Medulla oblongata (tissue), 1 donor: Measurements from ENCODE around the gene BTRC.
A peak's percentile ranks its signal among the peaks of the same experiment; 100 is the strongest.
"Not testable (repeated sequence)": the region's sequence is repeated elsewhere in the genome, so short reads cannot be mapped to it uniquely, and the experiment has no call there.

ENCODE experiments used
- DNase-seq: peaks from one replicate; pipeline ENCODE4 v3.0.0-alpha.2; 2015; ENCODE audit errors: extremely low spot score

The BTRC gene

DNA sequence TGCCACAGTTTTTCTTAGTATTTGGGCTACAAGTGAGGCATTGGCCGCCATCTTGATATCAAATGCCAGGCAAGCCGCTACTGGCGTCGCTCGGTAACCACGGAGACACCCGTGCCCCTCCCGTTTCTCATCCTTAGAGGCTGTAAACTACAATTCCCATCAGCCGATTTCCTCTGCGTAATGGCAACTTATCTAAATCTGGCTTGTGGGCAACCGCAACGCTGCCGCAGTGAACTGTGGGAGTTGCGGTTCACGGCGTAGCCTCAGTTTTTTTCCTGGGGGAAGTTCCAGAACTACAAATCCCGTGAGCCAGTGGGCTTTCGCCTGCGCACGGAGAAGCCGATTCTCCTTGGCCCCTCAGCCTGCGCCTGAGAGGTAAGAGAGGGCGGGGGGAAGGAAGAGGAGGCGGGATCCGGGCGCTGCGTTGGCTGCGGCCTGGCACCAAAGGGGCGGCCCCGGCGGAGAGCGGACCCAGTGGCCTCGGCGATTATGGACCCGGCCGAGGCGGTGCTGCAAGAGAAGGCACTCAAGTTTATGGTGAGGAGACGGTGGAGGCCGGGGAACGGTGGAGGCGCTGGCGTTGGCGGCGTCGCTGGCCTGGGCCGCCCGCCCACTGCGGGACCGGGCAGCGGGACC lies at the start of gene BTRC:
TSS of gene BTRC (plus strand) at position 474 of the 636 bp plus-strand sequence. CDS start at position 490, 16 bp downstream.
- DNase-seq = peak; percentile 100

DNA sequence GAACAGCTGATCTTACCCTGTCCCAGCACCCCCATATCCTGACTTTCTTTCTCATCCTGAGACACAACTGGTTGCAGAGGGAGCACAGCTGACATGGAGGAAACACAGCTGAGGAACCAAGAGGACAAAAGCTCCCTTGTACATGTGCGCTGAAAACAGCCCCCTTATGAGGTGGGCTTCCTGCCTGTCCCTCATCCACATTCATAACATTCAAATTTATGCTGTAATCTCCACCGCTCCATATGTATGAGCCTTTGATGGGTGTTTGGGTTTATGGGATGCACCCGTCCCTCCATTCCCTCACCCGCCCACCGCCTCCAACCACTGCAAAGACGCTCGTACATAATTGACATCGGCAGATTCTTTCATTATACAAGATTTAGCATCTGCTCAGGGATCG lies 49.6 kb upstream of the BTRC start:
- DNase-seq = peak; percentile 31

DNA sequence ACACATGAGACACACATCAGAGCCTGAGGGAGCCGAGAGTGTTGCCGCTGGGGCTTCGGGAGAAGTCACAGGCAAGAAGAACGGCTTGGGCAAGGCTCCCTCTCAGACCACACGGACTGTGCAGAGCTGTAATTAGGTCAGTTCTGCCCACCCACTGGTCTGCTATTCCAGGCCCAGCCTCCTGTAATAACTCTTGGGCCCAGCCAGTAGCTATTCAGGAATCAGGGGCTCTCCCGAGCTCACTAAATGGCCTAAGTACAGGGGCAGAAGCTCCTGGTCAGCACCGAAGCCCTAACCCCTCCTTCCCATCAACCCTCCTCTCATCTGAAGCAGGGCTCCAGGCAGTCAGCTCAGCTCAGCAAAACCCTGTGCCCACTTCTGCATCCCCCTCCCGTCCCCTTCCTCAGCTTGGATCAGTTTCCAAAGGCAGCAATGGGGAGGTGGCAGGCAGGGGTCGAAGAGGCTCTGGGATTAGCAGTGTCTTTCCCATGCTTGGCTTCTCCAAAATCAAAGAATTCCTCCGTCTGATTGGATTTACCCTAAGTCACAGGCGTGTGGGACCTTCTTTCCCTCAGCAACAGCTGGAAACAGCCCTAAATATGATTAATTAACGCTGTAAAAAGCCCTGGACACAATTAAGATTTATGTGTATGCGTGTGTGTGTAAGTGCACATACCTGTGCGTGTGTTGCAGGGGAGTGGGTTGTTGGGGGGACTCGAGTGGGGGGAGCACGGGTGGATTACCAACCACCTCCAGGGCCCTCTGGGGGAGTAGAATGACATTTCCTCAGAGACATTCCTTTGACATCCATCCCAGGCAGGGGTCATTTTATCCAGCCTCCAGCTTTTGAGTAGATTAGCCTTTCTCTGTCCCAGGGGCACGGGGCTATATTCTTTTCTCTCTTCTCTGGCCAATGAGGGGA lies 48.4 kb upstream of the BTRC start:
- DNase-seq = no peak

DNA sequence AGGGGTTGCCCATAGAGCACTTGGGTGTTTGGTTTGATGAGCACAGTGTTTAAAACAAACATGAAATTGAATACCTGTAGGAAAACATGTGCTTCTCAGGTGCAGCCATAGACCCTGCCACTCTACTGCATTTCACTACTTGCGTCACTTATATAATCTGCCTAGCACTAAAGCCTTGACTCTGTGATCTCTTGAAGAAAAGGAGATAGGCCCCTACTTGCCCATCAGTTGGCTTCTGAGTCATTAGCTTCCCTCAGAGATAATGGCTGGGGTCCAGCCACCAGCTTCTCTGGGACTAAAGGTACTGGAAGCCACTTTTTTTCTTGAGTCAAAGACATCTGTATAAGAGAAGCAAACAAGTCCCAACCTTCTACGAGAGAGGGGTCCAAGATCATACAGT lies 45.9 kb upstream of the BTRC start:
- no peak for DNase-seq

DNA sequence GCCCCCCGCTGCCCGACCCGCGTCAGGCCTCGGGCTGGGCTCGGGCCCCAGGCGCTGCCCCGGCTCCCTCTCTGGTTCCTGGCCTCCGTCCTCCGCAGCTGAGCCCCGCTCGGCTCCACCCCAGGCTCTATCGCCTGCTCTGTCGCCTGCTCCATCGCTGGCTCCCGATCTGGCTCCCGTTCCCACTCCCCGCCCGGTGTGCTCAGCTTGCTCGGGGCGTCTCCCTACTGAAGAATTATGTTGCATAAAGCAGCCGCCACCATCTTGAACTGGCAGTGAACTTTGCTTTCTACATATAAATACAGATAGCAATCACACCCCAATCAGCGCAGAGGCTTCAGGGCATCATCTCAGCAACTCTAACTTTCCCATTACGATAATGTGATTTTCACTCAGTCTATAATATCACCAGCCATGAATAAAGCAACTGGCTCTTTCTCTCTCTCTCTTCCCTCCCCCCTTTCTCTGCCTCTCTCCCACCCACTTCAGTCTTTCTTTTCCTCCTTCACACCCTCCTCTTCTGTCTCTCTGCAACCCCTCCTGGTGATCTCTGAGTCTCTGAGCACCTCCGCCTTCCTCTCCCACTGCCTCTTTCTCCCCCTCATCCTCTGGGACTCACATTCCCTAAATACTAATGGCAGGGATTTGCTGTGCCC lies 43.3 kb upstream of the BTRC start:
- no peak for DNase-seq

DNA sequence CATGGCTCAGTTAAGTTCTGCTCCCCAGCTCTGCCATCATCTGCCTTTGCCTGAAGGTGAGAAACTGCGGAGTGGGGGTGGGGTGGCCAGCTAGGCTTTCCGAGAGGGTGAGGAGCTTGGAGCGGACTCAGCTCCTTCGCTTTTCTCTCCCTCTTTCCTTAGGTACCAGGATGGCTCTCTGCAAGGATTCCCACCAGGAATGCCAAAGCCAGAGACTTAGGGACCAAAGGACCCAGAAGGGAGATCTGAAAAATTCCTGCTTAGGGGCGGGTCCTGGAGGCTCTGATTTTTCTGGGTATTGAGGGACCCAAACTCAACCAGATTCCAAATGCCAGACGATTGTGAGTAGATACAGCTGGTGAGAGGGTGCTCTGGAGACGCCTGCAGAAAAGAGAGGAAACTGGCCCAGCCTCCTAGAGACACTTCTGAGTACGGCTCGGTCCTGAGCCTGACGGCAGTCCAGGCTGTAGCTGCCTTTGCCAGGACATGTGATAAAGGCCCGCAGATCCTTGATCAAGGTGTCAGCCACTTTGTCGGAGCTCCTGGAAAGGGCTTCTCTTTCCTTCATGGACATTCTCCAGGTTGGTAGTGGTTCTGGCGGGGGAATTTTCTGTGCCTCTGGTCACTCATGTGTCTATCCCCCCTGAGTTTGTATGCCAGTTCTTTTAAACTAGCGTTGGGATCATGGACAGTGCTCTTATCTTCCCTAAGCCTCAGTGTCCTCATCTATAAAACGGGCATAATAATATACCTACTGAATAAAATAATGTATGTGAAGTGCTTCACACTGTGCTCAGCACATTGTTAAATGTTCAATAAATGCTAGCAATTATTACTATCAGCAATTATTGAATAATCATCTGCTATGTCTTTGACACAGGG lies 42.5 kb upstream of the BTRC start:
- DNase-seq = no peak

DNA sequence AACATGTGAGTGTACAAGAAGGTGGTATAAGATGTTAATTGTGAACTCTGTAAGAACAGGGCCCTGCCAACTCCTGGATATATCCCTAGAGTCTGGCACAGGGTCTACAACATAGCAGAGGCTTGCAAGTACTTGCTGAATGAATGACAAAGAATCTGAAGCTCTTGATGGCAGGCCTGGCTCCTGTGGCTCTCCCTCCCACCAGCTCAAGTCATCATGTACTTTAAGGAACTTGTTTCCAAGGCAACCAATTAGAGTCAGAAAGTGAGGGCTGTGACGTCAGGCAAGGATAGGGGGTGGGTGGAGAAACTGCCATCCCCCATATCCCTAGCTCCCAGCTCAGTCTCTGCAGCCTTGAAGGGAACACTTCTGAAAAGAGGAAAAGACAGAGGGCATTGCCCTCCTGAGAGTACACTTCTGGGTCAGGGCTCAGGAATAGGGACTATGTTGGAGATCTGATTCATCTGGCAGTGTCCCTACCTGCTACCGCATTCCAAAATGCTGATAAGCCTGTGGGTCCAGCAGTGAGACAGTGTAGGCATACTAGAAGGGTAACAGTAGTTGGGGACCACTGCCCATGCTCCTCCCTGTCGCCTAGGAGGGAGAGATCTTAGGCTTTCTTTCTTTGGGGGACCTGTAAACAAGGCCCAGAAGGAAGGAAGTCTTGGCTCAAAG lies 34.6 kb upstream of the BTRC start:
- no peak for DNase-seq

DNA sequence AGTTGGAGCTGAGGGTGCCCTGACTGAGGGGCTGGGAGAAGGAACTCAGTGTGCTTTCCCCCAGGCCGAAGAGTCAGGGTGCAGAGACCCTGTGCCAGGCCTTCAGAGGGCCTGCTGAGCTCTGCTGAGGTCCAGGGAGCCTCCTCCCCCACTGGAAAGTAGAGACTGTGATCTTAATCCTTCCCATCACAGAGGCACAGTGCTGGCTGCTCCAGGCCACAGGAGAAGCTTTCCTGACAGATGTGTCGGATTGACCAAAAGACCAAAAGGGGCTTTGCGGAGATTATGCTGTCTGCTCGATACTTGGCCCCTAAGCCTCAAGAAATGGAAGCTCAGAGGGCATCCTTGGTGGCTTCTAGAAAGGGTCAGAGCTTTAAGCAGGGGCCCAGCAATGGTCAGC lies 32.9 kb upstream of the BTRC start:
- no peak for DNase-seq

DNA sequence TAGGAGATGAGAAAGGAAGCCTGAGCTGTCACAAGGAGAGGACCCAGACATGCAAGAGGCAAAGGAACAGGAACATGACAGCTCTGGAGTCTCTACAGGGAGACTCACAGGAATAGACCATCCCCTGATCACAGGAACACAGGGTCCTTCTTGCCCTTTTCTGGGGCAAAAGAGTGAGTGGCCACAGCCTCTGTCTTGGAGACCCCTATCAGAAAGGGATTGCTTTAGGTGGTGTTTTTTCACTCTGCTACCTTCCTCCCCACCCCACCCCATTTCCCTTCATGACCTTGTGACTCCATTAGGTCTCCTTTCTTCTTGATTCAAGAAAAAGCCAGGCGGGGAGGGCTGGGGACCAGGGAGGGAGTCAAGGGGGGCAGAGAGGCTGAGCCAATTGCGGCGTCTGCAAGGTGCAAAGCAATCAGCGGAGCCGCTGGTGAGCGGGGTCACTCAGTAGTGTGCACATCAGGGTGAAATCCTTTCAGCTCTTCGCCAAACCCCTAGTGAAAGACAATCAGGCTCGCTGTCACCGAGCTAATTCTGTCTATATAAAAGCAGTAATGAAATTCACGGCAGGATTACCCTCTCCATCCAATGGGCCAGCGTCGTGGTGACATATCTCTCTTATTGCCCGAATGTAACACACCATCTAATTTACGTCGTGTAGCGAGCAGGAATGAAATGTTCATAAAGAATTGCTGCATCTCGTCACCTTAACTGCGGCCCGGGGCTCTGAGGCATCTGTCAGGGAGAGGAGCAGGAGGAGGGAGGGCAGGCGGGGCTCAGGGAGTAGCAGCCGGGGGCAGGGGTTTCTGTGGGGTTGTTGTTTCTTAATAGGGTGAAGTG lies 31.5 kb upstream of the BTRC start:
- no peak for DNase-seq

DNA sequence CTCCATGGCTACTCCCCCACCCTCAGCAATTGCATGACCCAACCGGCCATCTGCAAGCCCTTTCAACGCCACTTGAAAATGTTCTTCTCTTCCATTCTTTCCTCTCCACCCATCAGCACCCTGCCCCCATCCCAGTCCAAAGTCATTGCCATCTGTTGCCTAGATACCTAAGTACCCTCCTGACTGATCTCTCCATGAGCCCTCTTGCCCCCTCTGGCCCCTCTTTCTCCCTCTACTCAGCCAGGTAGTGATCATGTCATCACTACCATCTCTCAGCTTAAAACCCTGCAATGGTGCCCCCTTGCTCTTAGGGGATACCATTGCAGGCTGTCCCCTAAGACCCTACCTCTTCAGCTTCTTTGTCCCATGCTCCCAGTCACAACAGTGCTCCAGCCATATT lies 30.5 kb upstream of the BTRC start:
- DNase-seq = no peak

DNA sequence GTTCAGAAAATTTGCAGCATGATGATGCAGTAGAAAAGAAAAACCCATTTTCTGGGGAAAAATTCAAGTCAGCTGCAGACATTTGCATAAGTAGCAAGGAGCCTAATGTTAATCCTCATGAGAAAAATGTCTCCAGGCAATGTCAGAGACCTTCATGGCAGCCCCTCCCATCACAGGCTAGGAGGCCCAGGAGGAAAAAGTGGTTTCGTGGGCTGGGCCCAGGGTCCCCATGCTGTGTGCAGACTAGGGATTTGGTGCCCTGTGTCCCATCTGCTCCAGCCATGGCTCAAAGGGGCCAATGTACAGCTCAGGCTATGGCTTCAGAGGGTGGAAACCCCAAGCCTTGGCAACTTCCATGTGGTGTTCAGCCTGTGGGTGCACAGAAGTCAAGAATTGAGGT lies 26.5 kb upstream of the BTRC start:
- not testable (repeated sequence) for DNase-seq

DNA sequence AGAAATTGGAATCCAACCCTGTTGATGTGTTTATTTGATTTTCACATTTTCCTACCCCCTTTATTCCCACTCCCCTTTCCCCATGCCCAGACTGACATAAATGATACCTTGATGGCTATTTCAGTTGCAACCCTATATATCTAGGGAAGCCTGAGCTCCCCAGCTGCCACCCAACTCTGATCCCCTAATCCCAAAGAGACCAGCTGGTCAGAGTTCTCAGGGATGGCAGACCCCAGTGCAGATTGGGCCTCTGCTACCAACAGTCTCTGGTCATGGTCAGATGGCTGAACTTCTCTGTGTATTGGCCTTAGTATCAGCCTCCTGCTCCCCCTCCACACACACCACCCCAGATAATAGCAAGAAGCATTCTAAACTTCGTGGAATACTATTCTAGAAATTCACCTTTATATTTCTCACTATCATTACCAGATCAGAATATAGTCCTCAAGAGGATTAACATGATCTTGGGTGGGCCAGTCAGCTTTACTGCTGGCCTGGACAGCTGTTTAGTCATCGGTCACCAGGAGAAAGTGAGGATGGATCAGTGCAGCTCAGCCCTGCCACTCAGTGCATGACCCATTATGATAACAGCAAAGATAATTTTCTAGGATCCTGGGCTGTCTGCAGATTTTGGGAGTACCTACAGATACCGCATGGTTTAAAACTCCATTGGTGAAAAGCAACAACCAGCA lies 24.5 kb upstream of the BTRC start:
- DNase-seq = no peak

DNA sequence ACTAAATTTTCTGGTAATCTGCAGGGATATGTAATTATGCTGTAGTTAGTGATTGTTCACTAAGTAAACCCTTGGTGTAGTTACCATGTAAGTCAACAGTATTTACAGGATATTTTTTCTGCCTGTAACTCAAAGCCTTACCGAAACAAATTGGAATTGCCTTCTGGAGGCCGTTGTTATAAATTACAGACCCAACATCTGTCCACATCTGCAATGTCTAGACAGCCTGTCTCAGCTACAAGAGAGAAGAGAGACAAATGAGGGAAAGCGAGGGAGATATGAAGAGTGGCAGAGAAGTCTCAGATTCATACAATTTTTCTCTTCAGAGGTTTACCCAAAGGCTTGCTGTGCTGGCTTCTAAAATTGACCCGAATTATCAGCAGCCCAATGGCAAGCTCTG lies 23.7 kb upstream of the BTRC start:
- no peak for DNase-seq

DNA sequence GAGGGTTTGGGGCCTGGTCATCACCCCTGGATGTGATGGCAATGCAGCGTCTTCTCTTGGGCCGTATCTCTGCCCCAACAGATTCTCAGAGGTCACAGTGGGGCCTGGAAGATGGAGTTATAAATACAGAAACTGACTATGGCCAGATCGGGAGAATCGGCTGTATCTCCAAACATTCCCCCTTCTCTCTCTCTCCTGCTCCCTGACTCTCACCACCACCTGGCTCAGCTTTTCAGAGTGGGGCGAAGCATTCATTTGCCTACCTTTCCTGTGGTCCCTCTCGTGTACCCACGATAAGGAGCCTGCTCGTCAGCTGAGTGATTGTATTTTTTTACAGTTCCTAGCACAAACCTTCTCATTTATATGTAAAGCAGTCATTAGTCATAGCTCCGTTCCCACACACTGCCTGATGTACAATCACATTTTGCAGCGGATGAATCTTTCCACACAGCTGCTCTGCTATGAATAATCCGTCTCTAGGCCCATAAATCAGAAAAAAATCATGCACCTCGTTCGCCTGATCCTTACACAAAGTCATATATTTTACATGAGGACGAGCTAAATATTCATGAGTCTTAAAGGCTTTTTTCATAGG lies 23.2 kb upstream of the BTRC start:
- DNase-seq = no peak

DNA sequence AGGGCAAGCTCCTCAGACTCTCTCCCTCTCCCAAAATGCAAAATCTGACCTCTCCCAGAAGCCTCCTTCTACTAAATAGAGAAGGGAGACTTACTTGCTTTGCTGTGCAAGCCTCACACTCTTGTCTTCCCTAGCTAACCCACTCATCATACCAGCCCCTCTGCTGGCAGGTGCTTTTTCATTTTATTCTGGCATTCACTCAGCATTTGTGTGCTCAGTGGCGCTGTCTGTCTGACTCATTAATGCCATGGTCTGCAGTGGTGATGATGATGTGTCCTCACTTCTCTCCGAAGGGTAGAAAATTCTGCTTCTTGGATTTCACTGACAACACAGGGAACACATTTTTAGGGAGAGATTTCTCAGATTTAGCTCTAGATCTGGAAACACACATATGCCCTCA lies 22.0 kb upstream of the BTRC start:
- no peak for DNase-seq

DNA sequence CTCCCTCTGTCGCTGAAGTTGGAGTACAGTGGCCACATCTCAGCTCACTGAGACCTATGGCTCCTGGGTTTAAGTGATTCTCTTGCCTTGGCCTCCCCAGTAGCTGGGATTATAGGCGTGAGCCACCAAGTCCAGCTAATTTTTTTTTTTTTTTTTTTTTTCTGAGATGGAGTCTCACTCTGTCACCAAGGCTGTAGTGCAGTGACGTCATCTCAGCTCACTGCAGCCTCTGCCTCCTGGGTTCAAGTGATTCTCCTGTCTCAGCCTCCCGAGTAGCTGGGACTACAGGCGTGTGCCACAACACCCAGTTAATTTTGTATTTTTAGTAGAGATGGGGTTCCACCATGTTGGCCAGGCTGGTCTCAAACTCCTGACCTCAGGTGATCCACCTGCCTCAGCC lies 19.7 kb upstream of the BTRC start:
- DNase-seq = not testable (repeated sequence)

DNA sequence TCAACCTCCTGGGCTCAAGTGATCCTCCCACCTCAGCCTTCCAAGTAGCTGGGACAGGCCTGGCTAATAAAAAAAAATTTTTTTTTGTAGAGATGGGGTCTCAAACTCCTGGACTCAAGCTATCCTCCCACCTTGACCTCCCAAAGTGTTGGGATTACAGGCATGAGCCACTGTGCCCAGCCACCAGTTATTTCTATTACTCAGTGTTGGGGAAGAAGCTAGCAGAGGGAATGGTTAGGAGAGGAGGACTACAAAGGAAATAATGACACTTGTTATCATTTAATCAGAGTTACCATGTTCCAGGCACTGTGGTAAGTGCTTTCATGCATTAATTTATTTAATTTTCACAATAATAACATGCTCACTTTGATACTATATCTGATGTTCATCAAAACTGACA lies 17.6 kb upstream of the BTRC start:
- no peak for DNase-seq

DNA sequence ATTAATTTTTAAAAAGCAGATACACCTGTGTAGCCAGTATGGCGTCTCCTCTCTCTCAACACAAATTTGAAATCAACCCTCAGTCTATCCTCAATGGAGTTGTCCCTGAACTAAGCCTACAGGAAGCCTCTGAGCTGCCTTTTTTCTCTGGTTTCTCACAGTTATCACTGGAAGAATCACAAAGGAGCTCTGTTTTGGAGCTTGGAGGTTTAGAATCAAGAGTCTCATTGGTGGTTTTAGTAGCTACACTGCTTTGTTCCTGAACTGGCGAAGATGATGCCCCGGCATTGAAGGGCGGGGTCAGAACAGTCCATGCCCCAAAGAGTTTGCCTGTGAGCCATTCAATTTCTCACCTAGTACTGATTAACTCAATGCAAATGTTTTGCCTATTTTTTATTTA lies 16.1 kb upstream of the BTRC start:
- DNase-seq = no peak

DNA sequence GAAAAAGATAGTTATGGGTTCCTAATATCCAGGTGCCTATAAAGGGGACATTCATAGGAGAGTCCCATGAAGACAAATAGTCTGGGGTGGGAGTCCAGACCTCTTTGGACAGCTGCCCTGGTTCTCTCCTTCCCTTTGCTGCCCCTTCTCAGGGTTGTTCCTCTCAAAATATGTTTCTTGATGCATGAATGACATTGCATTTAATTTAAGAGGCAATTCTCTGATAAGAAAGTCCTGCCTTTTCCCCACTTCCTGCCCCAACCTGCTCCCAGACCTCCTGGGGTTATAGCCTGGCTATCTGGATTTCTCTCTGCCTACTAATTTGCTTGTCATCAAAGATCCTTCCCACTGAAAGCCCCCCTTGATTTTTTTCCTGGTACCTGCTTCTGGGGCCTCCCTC lies 12.5 kb upstream of the BTRC start:
- no peak for DNase-seq
